ENCODE results near the gene CBFA2T3.

- TF ChIP-seq CTCF (IDR thresholded peaks at IDR 0.05) (peak; percentile 91), ZFX (IDR thresholded peaks at IDR 0.05; ENCODE audit: borderline replicate concordance) (no peak)
Measured at GRCh38 chr16:88941913-88942909, 34.8 kb downstream of the CBFA2T3 start.

All from 22Rv1 (cell line).